GM12872 (cell line): ENCODE measurements around the gene HPCAL1.

Experiments used
- CTCF ChIP-seq: IDR thresholded peaks from 3 replicates; pipeline ENCODE4 v1.5.1; 2011; ENCODE audit warnings: low read depth, mild to moderate bottlenecking, low read length, moderate library complexity; ENCODE audit not compliant: insufficient read depth

The HPCAL1 gene

GRCh38 chr2:10329880-10330699, 27.4 kb downstream of the HPCAL1 start:
- no peak for TF ChIP-seq CTCF

- TF ChIP-seq CTCF, result no peak
Observed at GRCh38 chr2:10330700-10331026, 28.0 kb downstream of the HPCAL1 start.

DNA sequence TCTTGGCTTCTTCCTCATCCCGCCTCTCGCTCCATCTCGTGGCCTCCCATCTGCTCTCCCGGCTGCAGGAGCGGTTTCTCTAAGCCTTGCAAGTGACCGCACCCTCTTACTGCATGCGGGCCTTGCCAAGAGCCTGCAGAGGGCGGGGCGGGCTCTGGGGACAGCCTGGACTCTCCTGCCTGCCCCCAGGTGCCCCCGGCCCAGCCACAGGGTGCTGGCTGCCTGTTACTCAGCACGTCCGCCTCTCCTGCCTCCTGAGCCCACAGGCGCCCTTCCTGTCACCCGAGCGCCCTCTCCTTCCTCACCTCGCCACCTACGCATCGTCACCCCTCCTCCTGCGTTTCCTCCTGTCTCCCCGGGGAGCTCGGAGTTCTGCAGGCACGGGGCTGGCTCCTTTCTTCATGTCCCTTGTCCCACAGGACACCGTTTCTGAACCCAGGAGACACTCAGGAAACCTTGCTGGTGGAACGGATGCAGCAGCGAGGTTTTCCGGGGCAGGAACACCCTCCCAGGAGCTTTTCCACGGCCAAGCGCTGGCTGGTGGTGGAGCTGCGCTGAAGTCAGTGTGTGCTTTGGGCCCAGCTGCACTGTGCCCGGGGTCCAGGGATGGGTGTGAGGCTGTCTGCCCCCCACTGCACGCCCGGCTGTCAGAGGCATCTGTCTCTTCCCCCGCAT, 28.5 kb downstream of the HPCAL1 start:
- TF ChIP-seq CTCF, result peak; percentile 24; the same call in 1 of the 3 replicates

- no peak for TF ChIP-seq CTCF
Observed at GRCh38 chr2:10331702-10332401, 29.1 kb downstream of the HPCAL1 start.

DNA sequence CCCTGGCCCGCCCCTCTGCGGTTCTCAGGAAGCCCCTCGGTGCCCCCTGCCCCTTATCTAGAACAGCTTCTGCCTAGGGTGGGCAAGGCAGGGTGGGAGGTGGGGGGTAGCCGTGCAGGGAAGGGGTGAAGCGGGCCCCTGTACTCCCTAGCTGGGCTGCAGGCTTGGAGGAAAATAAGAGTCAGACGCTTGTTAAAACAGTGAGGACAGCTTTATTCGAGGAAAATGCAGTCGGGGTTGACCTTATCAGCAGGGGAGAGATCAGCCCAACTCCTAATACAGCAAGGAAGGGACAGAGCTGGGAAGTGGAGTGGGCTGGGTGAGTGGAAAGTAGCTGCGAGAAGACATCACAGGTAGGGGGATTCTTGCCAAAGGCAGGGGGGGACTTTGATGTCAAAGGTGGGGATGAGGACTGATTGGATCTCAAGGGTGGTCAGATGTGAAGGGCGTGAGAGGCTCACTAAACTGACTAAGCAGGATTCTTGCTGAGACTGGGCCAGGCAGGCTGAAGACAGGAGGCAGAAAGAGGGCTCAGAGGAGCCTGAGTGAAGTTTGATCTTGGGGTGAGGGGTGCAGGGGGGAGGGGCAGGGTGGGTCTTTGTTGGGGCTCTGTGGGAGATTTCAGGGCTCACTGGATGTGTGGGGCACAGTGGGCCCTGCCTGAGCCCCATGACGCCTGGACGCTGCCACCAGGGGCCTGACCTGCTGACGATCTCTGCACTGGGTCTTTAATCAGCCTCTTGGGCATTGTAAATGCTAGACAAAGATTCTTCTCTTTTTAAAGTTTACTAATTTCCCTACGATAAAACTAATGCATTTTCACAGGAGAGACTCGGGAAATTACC, 29.9 kb downstream of the HPCAL1 start:
- no peak for TF ChIP-seq CTCF

- no peak for TF ChIP-seq CTCF
Observed at GRCh38 chr2:10333247-10333613, 30.5 kb downstream of the HPCAL1 start.

- TF ChIP-seq CTCF, result no peak
Observed at GRCh38 chr2:10333966-10334365, 31.3 kb downstream of the HPCAL1 start.
